Lung microvascular endothelial cell (primary cell): ENCODE results near the gene TNNT3. TPM values are rescaled to one million over a fixed set of nuclear protein-coding genes. Genes with fewer than 3 reads are reported as not detected.

ENCODE experiments used
- DNase-seq, 2 donors: peaks; one replicate each; pipeline versions ENCODE4 v3.0.0 to v3.0.0-alpha.2; 2010; ENCODE audit warnings: low read depth in 2 of 2
- total RNA-seq: library from RNA; depleted of rRNA; stranded (reverse); fragments of >200 nt; gene quantifications from 2 replicates; pipeline ENCODE4 v1.2.1, GENCODE V29; 2014

The TNNT3 gene
- total RNA-seq, 1 donor from 2014 or later, result not detected

DNA sequence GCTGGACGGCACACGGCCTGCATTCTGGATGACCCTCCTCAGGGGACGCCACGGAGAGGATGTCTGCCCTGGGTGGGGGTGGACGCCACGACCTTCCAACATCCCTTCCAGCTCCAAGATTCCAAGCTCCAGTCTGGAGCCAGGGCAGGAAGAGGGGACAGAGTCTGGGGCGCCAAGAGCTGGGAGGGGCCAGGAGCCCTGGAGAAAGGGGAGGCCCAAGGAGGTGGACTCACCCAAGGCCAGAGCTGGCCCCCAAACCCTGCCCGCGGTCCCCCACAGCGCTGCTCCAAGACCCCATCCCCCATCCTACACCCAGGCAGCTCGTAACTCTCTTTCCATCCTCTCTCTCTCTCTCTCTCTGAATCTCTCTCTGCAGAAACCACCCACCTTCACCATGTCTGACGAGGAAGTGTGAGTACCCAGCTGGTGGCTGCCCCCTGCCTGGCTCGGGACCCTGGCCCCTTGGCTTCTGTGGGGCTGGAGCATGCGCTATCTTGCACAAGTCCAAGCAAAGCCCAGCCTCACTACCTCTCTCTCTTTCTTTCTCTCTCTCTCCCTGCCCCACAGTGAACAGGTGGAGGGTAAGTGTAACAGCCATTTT is 3.1 kb downstream of the TNNT3 start:
- no peak for DNase-seq

DNA sequence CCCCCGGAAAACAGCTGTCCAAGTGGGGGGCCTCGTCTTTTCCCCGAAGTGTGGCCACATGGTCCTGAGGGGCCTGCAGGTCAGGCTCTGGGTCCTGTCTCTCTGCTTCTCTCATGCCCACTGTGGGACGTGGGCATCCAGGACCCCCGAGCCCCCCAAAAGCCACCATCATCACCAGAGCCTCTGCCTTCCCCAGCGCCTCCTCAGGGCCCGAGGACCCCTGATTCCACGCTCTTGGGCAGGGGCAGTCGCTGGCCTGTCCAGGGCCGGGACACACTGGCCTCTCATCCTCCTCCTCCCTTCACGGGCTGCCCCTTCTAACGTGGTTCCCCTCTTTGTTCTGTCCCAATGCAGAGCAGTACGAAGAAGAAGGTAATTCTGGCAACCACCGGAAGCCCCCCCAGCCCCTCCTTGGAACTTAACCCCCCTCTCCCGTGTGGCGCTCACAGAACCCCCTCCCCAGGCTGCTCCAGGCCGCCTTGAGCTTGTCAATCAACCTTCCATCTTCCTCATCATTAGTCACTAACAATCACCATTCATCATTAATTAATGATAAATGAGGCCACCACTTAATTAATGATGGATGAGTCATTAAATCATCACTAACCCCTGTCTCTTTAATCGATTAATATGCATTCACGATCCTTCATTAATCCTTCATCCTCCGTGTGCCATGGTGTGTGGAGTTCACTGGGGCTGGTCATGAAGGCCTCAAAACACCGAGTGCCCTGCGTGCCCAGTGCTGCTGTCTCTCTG is 3.9 kb downstream of the TNNT3 start:
- DNase-seq, result no peak

DNA sequence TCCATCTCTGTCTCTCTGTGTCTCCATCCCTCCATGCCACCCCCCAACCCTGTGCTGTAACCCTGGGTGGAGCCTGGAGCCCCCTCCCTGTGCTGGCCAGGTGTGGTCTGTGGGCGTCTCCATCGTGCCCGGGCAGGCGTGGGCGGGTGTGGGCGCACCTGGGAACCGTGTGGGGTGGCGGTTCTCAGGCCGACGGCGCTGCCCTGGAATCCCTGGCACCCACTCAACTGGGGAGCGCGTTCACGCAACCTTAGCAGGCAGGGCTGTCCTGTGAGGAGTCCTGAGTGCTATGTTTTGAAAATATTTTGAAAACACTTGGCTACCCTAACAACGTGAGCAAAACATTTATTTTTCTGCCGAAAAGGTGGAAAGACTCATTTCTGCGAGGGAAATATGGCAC is 4.7 kb downstream of the TNNT3 start:
- no peak for DNase-seq

DNA sequence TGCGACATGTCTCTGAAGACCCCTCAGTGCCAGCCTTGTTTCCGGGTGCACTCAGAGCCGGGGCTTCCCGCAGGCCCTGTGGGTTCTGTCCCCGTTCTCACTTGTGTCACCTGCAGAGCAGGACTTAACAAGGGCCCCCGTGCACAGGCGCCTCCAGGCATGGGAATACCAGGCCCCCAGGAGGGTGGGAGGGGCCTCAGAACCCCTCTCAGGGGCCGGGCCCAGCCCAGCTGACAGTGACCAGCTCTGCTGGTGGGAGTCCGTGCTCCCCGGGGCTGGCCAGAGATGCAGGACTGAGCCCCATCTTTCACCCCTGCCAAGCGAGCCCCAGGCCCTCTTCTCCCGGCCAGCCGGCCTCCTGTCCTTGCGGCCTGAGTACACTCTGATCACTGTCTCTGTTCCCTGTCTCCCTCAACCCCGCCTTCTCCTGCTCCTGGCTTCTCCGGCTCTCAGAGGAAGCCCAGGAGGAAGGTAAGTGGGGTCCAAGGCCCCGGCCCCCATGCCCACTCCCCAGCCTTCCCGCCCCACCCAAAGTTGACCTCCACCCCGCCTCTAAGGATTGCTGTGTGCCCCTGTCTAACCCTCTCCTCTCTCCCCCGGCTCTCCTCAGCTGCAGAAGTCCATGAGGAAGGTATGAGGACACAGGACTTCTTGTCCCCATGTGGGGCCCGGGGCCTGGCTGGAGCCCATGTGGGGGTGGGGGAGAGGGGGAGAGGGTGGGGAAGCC is 5.3 kb downstream of the TNNT3 start:
- no peak for DNase-seq

DNA sequence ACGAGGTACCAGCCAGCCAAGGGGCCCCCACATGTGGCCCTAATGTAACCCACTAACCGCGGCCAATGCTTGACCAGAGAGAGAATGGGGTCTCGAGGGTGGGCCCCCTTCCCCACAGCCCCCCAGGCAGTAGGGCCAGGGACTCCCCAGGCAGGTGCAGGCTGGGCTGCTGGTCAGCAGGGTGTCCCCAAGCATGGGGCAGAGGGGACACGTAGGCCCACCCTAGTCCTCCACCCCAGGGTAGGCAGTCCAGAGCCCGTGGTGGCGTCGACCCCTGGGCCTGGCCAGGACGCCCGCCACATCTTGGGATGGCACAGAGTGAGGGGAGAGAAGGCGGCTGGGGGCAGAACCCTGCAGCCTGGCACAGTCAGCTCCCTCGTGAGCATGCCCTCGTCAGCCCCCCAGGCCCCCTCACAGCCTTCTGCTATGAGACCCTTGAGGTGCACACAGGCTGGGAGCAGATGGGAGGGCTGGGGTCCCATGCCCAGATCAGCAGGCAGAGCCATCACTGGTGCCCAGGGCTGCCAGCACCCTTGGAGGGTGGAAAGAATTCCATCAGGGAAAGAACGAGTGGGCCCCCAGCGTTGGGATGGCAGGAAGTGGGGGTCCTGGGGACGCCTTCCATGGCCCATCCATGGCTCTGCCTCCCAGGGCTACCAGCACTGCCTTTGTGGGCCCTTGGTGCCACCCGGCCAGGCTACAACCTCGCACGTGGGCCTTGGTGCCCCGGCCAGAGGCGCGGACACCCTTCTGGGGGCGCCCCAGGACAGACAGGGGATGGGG is 6.1 kb downstream of the TNNT3 start:
- no peak for DNase-seq

DNA sequence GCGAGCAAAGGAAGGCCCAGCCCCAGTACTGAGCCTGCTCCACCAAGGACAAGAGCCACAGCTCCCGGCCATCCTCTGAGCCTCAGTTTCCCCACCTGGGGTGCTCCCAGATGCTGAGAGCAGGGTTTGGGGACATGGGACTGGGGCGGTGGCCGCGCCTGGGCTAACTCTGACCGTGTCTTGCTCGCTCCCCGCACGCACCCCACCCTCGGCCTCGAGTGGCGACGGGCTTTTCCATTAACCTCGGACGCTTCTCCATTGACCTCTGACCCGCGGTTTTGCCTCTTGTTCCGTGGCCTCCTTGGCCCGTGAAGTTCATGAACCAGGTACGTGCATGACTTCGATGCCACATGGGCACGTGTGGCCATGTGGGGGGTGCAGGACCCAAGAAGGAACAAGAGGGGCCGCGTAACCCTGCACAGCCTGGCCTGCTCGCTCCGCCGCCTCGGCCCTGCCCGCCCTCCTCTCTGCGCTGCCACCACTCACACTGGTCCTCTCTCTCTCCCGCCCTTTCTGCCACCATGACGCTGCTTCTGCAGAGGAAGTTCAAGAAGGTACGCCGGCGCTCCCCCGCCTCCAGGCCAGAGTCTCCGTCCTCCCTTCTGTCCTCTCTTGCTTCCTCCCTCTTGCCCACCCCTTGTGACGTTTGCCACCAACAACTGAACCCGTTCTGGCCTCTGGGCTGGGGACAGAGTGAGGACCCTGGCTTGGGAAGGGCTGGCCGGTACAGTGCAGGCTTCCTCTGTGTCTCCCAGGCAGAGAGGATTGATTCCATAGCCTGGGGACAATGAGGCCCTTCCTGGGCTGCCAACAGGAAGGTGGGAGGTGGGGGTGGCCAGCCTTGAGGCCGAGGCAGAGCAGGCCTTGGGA is 6.9 kb downstream of the TNNT3 start:
- DNase-seq, result no peak

DNA sequence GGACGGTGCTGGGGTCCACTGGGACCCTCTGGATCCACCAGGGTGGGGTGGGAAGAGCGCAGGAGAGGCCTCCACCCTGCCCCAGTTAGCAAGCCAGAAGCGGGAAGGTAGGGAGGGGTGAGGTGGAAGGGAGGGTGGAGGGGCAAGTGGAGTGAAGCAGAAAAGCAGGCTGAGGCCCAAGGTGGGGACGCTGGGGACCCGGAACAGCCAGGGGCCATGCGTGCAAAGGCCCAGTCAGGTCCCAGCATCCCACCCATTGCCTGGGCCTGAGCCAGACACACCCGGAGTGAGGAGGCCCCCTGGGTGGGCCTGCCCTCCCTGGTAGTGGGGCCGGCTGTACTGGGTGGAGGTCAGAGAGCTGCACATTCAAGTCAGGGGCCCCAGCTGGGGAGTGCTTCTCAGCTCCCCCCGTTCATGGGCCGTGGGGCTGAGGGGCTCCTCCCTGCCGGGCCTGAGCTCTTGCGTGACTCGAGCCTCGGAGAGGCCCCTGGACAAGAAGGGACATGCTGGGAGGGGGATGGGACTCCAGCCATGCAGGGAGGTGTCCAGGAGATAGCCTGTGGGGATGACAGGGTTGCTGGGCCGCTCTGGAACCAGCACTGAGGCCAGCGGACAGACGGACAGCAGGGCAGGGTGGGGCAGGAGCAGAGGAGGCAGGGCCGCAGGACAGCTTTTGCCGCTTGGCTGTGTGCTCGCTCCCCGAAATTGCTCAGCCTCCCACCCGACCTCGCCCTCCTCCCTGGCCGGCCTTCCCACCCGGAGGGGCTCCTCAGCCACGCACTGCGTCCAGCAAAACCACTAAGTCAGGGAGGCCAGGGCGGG is 7.7 kb downstream of the TNNT3 start:
- DNase-seq, result no peak

DNA sequence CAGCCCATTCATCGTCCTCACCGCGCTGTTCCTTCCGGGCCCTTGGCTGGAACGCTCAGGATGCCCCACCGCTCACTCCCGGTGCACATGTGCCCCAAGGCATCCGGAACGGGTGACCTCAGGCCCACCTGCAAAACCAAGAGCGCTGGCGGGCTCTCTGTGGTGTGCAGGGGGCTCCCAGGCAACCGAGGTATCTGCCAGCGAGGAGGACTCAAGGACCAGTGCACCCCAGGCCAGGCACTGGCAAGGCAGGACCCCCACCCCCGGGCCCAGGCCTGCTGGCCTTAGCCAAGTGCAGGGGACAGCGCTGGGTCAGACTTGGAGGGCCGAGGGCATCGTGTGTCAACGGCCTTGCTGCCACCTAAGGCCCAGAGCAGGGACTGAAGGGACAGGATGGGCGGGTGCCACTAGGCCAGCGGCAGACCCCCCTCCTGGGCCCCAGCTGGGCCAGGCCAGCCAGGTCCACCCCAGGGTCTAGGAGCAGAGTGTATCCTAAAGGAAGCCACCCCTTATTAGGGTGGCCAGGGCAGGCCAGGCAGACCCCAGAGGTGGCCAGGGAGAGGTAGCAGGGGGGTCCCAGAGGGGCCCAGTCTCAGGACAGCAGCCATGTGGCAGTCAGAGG is 8.5 kb downstream of the TNNT3 start:
- no peak for DNase-seq

DNA sequence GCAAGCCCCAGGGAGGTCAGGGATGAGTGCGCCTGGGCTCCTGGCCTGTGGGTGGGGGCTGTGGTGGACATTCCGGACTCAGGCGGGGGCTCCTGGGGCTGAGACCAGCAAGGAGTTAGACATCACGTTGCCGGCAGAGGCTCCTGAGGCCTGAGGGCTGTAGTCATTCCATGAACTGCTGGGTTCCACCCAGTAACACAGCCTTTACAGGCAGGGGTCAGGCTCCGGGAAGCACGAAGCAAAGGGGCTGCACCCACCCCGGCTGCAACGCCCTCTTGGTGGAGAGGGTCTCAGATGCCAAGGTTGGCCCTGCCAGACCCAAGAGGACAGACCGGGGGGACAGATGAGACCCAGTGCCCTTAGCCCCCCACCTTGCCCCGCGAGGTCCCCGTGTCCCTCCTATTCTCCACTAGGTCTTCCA is 9.0 kb downstream of the TNNT3 start:
- no peak for DNase-seq

DNA sequence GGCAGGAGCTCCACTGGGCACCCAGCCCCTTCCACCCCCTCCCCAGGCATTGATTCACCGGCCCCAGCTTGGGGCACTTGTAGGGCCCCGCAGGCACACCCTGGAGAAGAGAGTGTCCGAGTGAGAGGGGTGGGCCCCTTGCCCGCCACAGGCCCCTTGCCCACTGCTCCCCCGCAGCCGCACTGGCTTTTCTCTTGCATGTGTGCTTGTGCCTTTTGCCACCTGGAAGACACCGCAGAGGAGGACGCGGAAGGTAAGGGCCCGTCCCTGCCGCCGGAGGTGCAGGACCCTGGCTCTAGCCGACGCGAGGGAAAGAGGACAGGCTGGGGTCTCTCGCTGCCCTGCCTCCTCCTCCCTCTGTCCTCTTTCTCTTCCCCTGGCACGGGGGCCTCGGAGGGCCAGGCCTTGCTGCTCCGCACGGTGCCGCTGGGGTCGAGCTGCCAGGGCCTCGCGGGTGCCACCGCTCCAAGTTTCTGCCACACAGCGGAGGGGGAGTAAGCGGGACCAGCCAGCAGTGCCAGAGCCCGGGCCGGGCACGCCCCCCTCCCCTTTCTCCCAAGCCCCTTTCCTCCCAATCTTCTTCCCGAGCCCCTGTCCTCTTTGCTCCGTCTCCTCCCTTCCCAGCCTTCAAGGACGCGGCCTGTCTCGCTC is 9.5 kb downstream of the TNNT3 start:
- no peak for DNase-seq

DNA sequence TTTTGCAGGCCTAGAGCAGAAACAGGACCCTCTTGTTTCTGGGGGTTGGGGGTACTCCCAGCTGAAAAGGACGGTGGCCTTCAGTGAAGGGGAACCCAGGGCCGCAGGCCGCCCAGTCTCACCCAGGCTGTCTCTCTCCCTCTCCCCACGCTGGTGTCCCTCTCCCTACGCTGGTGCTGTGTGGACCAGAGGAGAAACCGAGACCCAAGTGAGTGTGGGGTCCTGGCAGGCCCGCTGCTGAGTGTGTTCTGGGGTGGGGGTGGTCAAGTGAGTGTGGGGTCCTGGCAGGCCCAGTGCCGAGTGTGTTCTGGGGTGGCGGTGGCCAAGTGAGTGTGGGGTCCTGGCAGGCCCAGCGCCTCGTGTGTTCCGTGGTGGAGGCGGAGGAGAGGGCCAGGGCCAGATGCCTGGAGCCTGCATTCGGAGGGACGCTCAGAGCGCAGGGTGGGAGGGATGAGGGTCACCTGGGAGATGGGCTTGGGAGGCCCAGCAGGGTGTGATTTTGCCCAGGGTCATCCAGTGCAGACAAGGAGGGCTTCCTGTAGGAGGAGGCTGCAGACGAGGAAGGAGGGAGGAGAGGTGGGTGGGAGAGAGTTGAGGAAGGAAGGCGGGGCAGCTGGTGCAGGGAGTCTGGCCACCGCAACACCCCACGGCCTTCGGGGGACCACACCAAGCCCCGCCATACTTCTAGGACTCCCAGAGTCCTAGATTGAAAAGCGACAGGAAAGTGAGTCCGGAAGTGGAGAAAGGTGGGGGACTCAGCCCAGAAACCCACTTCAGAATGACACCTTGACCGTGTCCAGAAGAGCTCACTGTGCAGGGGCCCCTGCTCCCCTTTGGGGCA is 10.3 kb downstream of the TNNT3 start:
- DNase-seq, result no peak

DNA sequence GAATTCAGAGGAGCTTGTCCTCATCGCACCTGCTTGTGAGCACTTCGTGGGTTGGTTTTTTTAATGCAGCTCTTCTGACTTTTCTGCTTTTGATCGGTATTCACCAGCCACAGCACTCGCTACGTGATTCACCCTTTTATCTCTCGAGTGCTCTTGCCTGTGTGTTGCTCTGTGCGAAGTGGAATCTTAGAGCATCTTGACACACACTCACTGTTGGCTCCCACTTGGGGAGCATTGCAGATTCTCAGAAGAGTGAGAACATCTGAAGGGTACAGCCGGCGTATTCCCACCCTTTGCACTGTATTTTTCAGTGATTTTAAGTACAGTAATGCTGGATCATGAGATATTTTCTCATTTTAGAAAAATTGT is 10.9 kb downstream of the TNNT3 start:
- no peak for DNase-seq

DNA sequence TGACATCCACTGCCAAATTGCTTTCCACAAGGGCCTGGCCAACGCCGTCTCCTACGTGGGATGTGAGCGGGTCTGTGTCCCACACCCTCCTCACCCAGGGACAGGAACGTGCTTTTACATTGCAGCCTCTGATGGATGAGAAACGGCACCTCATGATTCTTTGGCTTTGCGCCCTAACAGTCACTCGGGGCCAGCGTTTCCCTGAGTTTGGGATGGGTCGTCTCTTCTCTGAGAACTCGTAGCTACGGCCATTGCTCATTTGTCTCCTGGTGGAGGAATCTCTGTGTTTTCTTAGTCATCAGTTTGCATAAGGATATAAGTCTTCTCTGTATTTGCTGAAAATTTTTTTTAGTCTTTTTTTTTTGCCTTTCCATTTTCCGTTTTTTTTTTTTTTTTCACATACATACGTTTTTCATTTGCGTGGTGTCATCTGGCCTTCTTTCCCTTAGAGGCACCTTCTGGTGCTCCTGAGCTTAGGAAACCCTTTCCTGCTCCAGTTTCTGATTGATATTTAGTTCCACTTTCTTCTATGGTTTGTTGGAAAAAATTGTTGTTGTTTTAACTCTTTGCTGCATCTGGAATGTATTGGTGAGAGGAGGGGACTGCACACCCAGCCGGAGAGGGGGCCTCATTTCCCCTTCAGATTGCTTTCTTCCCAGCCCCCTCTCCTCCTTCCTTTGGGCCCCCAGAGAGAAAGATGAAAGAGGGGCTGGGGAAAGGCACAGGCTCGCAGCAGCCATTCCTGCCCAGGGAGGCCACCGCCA is 12.0 kb downstream of the TNNT3 start:
- DNase-seq, result no peak

DNA sequence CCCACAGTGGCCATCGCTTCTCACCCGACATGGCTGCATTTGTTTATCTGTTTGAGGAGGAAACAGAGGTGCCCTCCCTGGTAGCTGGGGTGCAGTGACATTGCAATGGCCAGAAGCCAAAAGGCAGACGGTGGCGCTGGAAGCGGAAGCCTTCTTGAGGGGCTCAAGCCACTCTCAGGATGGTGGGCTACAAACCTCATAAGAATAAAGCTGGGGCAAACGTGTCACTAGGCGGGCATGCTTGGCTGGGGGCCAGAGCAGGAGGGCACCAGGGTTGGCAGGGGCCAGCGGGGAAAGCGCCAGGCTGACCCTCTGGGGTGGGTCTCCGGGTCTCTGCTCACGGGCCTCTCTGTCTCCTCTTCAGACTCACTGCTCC is 12.6 kb downstream of the TNNT3 start:
- DNase-seq, result no peak

DNA sequence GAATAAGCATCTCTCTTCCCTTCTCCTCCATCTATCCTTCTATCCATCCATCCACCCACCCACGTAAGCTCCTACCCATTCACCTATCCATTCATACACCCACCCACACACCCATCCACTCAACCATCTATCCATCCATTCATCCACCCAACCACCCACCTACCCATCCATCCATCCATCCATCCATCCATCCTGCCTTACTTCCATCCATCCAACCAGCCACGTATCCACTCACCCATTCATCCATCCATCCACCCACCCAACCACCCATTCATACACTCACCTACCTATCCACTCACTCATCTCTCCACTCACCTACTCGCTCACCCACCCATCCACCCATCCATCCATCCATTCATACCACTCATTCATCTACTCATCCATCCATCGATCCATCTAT is 13.2 kb downstream of the TNNT3 start:
- DNase-seq, result no peak

DNA sequence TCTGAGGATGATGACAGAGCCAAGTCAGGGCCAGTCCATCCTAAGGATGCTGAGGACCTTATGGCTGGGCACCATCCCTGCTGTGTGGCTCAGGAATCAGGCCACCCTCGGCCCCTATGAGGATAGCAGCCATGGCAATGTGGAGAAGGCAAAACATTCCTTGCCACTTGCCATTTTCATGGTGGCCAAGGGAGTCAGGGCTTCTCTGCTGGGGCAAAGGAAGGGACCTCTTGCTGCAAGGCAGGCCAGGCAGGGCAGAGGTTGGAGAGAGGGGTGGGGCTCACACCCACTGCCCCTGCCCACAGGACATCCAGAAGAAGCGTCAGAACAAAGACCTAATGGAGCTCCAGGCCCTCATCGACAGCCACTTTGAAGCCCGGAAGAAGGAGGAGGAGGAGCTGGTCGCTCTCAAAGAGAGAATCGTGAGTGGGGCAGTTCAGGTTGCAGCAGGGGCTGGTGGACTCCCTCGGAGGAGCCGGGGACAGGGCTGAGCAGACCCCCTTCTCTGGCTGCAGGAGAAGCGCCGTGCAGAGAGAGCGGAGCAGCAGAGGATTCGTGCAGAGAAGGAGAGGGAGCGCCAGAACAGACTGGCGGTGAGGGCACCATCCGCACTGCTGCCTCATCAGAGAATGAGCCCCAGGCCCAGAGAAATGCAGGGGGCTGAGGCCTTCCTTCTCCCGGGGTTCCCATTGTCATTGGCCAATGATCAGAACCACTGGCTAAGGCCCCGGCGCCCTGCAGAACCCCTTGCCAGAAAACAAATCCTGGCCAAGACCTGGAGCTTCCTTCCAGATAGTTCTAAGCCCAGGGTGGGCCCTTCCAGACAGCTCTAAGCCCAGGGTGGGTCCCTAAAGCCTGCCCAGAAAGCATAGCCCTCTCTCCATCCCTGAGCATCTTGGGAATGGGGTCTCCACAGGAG is 14.2 kb downstream of the TNNT3 start:
- no peak for DNase-seq
